B cell (primary cell): Measurements from ENCODE around the gene LRIT3. TPM values are rescaled to one million over a fixed set of nuclear protein-coding genes. Genes with fewer than 3 reads are reported as not detected.
A peak's percentile ranks its signal among the peaks of the same experiment; 100 is the strongest.

Experiments used
- ATAC-seq: fragments of 200-7000 bp; cut with Tn5 transposase; one replicate; pipeline ENCODE4 v1.10.0; 2021; ENCODE audit warnings: low read depth, mild to moderate bottlenecking, moderate number of reproducible peaks, moderate library complexity
- CTCF ChIA-PET: fragments of 350-600 bp; sonication (Branson Sonifier 250); formaldehyde crosslinking; loops from one replicate; lab custom pipeline; 2021; ENCODE audit warnings: antibody characterized with exemption, inconsistent platforms; lab: Charles Lee
- POLR2A ChIA-PET: fragments of 350-600 bp; sonication (Branson Sonifier 250); formaldehyde crosslinking; loops from one replicate; lab custom pipeline; 2021; ENCODE audit warnings: antibody characterized with exemption; lab: Charles Lee
- DNase-seq: peaks from one replicate; pipeline ENCODE4 v3.0.0; 2013
- H2AFZ ChIP-seq: 2 replicates; pipeline ENCODE4 v1.6.1; 2012; ENCODE audit warnings: mild to moderate bottlenecking, low read depth, low read length; ENCODE audit not compliant: insufficient read depth, poor library complexity, severe bottlenecking
- H3K27ac ChIP-seq, 2 donors: 1 replicate in 1 of 2; 2 replicates in 1 of 2; pipeline ENCODE4 v1.5.1; 2012 to 2013; ENCODE audit warnings: low read length in 2 of 2, mild to moderate bottlenecking in 2 of 2, moderate library complexity in 1 of 2
- H3K27me3 ChIP-seq, 4 experiments: fragments of 200-600 bp in 1 of 4; sonication (generic) in 1 of 4; replicated peaks in 1 of 4; 1 replicate in 2 of 4; 2 replicates in 2 of 4; pipeline versions ENCODE4 v1.6.1 to v1.7.0; 2013 to 2016; ENCODE audit warnings: low read length in 3 of 4, mild to moderate bottlenecking in 2 of 4, mixed read lengths in 1 of 4, moderate library complexity in 1 of 4; ENCODE audit not compliant: insufficient read depth in 4 of 4, control insufficient read depth in 3 of 4; ENCODE audit errors: control extremely low read depth in 1 of 4
- H3K36me3 ChIP-seq, 2 experiments: replicated peaks in 1 of 2; 1 replicate in 1 of 2; 2 replicates in 1 of 2; pipeline versions ENCODE4 v1.6.1 to v1.7.1; 2013; ENCODE audit warnings: low read length in 1 of 2; ENCODE audit not compliant: insufficient read depth in 2 of 2, control insufficient read depth in 1 of 2; ENCODE audit errors: control extremely low read depth in 1 of 2, extremely low read depth in 1 of 2
- H3K4me1 ChIP-seq, 2 donors: fragments of 200-600 bp in 1 of 2; sonication (generic) in 1 of 2; 1 replicate in 1 of 2; 2 replicates in 1 of 2; pipeline versions ENCODE4 v1.5.1 to v1.6.1; 2013 to 2017; ENCODE audit warnings: low read length in 2 of 2; ENCODE audit not compliant: control insufficient read depth in 2 of 2, insufficient read depth in 2 of 2
- H3K4me2 ChIP-seq: replicated peaks from 2 replicates; pipeline ENCODE3; 2012; ENCODE audit warnings: mild to moderate bottlenecking, low read depth, low read length; ENCODE audit not compliant: poor library complexity, severe bottlenecking
- H3K4me3 ChIP-seq, 5 experiments: fragments of 200-600 bp in 1 of 5; sonication (generic) in 1 of 5; 1 replicate in 3 of 5; 2 replicates in 2 of 5; pipeline versions ENCODE4 v1.5.1 to v1.7.0; 2011 to 2016; ENCODE audit warnings: low read length in 4 of 5, mild to moderate bottlenecking in 4 of 5, low read depth in 2 of 5, control low read depth in 1 of 5, moderate library complexity in 1 of 5; ENCODE audit not compliant: insufficient read depth in 1 of 5; ENCODE audit errors: control extremely low read depth in 1 of 5, extremely low read depth in 1 of 5
- H3K79me2 ChIP-seq: fragments of 200-600 bp; sonication (generic); one replicate; pipeline ENCODE4 v1.6.0; 2016; ENCODE audit warnings: low read length; ENCODE audit not compliant: control insufficient read depth, insufficient read depth
- H3K9ac ChIP-seq: fragments of 200-600 bp; sonication (generic); 2 replicates; pipeline ENCODE4 v1.6.1; 2017; ENCODE audit warnings: mild to moderate bottlenecking, low read length, moderate library complexity
- H3K9me3 ChIP-seq, 3 donors: one replicate each; pipeline versions ENCODE4 v1.6.1 to v1.7.1; 2013; ENCODE audit warnings: low read length in 2 of 3; ENCODE audit not compliant: control insufficient read depth in 2 of 3, insufficient read depth in 1 of 3; ENCODE audit errors: control extremely low read depth in 1 of 3
- H4K20me1 ChIP-seq: 2 replicates; pipeline ENCODE4 v1.6.0; 2012; ENCODE audit warnings: mild to moderate bottlenecking, low read length; ENCODE audit not compliant: insufficient read depth, control insufficient read depth, poor library complexity, severe bottlenecking
- H3K27ac Mint-ChIP-seq: one replicate; pipeline ENCODE4 v1.8.0; 2021; ENCODE audit warnings: mixed read lengths
- H3K27me3 Mint-ChIP-seq: one replicate; pipeline ENCODE4 v1.8.0; 2021; ENCODE audit warnings: mixed read lengths
- H3K4me1 Mint-ChIP-seq: one replicate; pipeline ENCODE4 v1.8.0; 2021; ENCODE audit warnings: mixed read lengths
- H3K4me3 Mint-ChIP-seq: one replicate; pipeline ENCODE4 v1.8.0; 2021; ENCODE audit warnings: mixed read lengths
- H3K9me3 Mint-ChIP-seq: one replicate; pipeline ENCODE4 v1.8.0; 2022; ENCODE audit warnings: mixed read lengths; ENCODE audit not compliant: insufficient read depth
- EZH2 ChIP-seq: IDR thresholded peaks from 2 replicates; pipeline ENCODE4 v1.6.1; 2012; ENCODE audit warnings: borderline replicate concordance, low read depth, mild to moderate bottlenecking, moderate library complexity, low read length; ENCODE audit not compliant: insufficient read depth, poor library complexity, severe bottlenecking
- WGBS: methylation state at CpG from one replicate; pipeline ENCODE4 v1.1.5; 2013; ENCODE audit warnings: missing lambda C conversion rate; ENCODE audit not compliant: insufficient coverage; 5-methylcytosine and 5-hydroxymethylcytosine counted together
- intact Hi-C: fragments of 100-400 bp; cut with micrococcal nuclease; formaldehyde crosslinking; loops from one replicate; pipeline ENCODE4 v1.10.0; 2022
- polyA plus RNA-seq: library from polyadenylated mRNA; depleted of rRNA; stranded (reverse); fragments of >200 nt; gene quantifications from 2 replicates; pipeline ENCODE4 v1.2.3, GENCODE V29; 2012
- total RNA-seq, 2 donors: library from RNA; stranded (reverse); fragments of 120-200 nt in 1 of 2; gene quantifications; 1 replicate in 1 of 2; 2 replicates in 1 of 2; pipeline versions ENCODE4 v1.2.3 to v1.2.4, GENCODE V29; 2013 to 2022
- TF ChIP-seq, protein P1 (sequence below): fragments of 200-600 bp; IDR thresholded peaks from one replicate; pipeline ENCODE4 v1.8.0; 2022; ENCODE audit warnings: antibody characterized with exemption, mild to moderate bottlenecking

LRIT3 gene
- total and polyA plus RNA-seq, 2 donors (not counting 1 experiment from before 2014, with no cell fraction given) = 0.21 to 0.32 TPM

GRCh38 chr4:109826719-109827118 is 21.2 kb upstream of the LRIT3 start:
- Histone ChIP-seq H3K4me2 (no peak overlapping the region), H2AFZ (no peak overlapping the region), H3K4me1 (no peaks in the 10 kb centered on the region), H3K9me3 (no peaks in the 10 kb centered on the region), H3K27ac (no peak overlapping the region), H3K27me3 (no peaks in the 10 kb centered on the region), H3K36me3 (peaks cover 0 to 29% of the 10 kb centered on the region in 2 experiments), H3K79me2 (no peaks in the 10 kb centered on the region), H4K20me1 (no peaks in the 10 kb centered on the region), H3K9ac (no peak overlapping the region), H3K4me3 (no peak overlapping the region)
- CTCF ChIA-PET = interaction anchor here (0.7 to 4.8 kb wide), 8 partner anchors 11 to 1254 kb away, joined by 3 to 28 read pairs (median 4); partner anchors contain the start of genes GAR1 and SEC24B
- TF ChIP-seq, protein P1, sequence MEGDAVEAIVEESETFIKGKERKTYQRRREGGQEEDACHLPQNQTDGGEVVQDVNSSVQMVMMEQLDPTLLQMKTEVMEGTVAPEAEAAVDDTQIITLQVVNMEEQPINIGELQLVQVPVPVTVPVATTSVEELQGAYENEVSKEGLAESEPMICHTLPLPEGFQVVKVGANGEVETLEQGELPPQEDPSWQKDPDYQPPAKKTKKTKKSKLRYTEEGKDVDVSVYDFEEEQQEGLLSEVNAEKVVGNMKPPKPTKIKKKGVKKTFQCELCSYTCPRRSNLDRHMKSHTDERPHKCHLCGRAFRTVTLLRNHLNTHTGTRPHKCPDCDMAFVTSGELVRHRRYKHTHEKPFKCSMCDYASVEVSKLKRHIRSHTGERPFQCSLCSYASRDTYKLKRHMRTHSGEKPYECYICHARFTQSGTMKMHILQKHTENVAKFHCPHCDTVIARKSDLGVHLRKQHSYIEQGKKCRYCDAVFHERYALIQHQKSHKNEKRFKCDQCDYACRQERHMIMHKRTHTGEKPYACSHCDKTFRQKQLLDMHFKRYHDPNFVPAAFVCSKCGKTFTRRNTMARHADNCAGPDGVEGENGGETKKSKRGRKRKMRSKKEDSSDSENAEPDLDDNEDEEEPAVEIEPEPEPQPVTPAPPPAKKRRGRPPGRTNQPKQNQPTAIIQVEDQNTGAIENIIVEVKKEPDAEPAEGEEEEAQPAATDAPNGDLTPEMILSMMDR = peak; percentile 76
- TF ChIP-seq EZH2 = no peak
- Mint-ChIP-seq H3K4me3 (no peak overlapping the region), H3K4me1 (no peaks in the 10 kb centered on the region), H3K9me3 (no peaks in the 10 kb centered on the region), H3K27ac (no peak overlapping the region), H3K27me3 (no peaks in the 10 kb centered on the region)
- peak; percentile 24 for ATAC-seq
- intact Hi-C loops = loop anchor here (1.0 kb wide), 2 partner anchors 11 to 123 kb away; partner anchors contain the start of genes CASP6 and GAR1
- POLR2A ChIA-PET = no interaction called here
- peak; percentile 30 for DNase-seq

GRCh38 chr4:109827672-109828071 is 20.2 kb upstream of the LRIT3 start, which contains the start of gene RRH:
RRH (plus strand) TSS chr4:109827972; CDS start chr4:109828028, 56 bp downstream.
- ChIA-PET POLR2A (no interaction called here), CTCF (interaction anchor here (1.0 to 4.8 kb wide), 4 partner anchors 395 to 1255 kb away, joined by 3 to 28 read pairs (median 22); partner anchors contain the start of gene SEC24B)
- H3K27ac ChIP-seq = no peak within 1 kb of the TSS
- H4K20me1 ChIP-seq = no peaks in the 10 kb centered on the region
- no peaks in the 10 kb centered on the region for H3K9me3 ChIP-seq
- TF ChIP-seq, protein P1 = no peak
- TF ChIP-seq EZH2 = no peak
- H3K27me3 Mint-ChIP-seq = no peaks in the 10 kb centered on the region
- WGBS = no CpG with 5 or more reads among the region's 2 CpGs
- H3K4me1 ChIP-seq = no peaks in the 10 kb centered on the region
- H2AFZ ChIP-seq = no peak within 1 kb of the TSS
- H3K4me3 Mint-ChIP-seq = no peak within 1 kb of the TSS
- H3K4me2 ChIP-seq = no peak within 1 kb of the TSS
- H3K4me1 Mint-ChIP-seq = no peaks in the 10 kb centered on the region
- intact Hi-C loops = no loop called here
- H3K27ac Mint-ChIP-seq = no peak within 1 kb of the TSS
- H3K79me2 ChIP-seq = no peaks in the 10 kb centered on the region
- peaks cover 0 to 22% of the 10 kb centered on the region in 2 experiments for H3K36me3 ChIP-seq
- no peaks in the 10 kb centered on the region for H3K9me3 Mint-ChIP-seq
- ATAC-seq (no peak), DNase-seq (no peak)
- H3K27me3 ChIP-seq = no peaks in the 10 kb centered on the region
- no peak within 1 kb of the TSS for H3K4me3 ChIP-seq
- H3K9ac ChIP-seq = no peak within 1 kb of the TSS
